Liver (tissue), 3 donors: ENCODE results near the gene UBR3.
"Not testable (repeated sequence)": the region's sequence is repeated elsewhere in the genome, so short reads cannot be mapped to it uniquely, and the experiment has no call there.

Source experiments
- ATF3 ChIP-seq: IDR thresholded peaks from 2 replicates; pipeline ENCODE4 v1.6.1; 2016; ENCODE audit warnings: antibody characterized with exemption
- CTCF ChIP-seq: fragments of 150-350 bp; IDR thresholded peaks from 2 replicates; pipeline ENCODE4 v1.5.1; 2017; ENCODE audit warnings: improper control_type of control experiment, low read depth, low read length; ENCODE audit not compliant: missing input control
- REST ChIP-seq: IDR thresholded peaks from 2 replicates; pipeline ENCODE4 v1.6.1; 2016; ENCODE audit warnings: antibody characterized with exemption, mild to moderate bottlenecking
- RXRA ChIP-seq, 2 donors: IDR thresholded peaks; 2 replicates each; pipeline ENCODE4 v1.6.1; 2017 to 2018; ENCODE audit warnings: antibody characterized with exemption in 2 of 2, mild to moderate bottlenecking in 1 of 2
- TAF1 ChIP-seq: conservative IDR thresholded peaks from 2 replicates; pipeline ENCODE4 v1.6.1; 2016; ENCODE audit warnings: antibody characterized with exemption, mild to moderate bottlenecking
- donor health status: healthy.
- donor health status: healthy.

- TF ChIP-seq ATF3; CTCF; REST; TAF1; RXRA (IDR thresholded peaks at IDR 0.05): not testable (repeated sequence)
These were observed 28.3 kb downstream of the UBR3 start for GRCh38 chr2:169855281-169856258.
